Body of pancreas (tissue), 4 donors: Measurements from ENCODE around the gene AIP. TPM values are rescaled to one million over a fixed set of nuclear protein-coding genes. Genes with fewer than 3 reads are reported as not detected.

ENCODE experiments used
- ATAC-seq: fragments of 150-250 bp; one replicate; pipeline ENCODE4 v1.9.1; 2016
- DNase-seq, 4 donors: peaks; one replicate each; pipeline ENCODE4 v3.0.0-alpha.2; 2019
- H3K27ac ChIP-seq, 4 donors: fragments of 200-600 bp; sonication (generic); 1 replicate in 3 of 4; 2 replicates in 1 of 4; pipeline versions ENCODE4 v1.5.1 to v1.6.1; 2016 to 2019; ENCODE audit warnings: mild to moderate bottlenecking in 1 of 4, mixed read lengths in 1 of 4, moderate library complexity in 1 of 4
- H3K27me3 ChIP-seq, 2 donors: fragments of 200-600 bp; sonication (generic); one replicate each; pipeline ENCODE4 v1.6.0; 2016; ENCODE audit warnings: mild to moderate bottlenecking in 1 of 2
- H3K36me3 ChIP-seq, 2 donors: fragments of 200-600 bp; sonication (generic); replicated peaks in 1 of 2; 2 replicates each; pipeline ENCODE4 v1.5.1; 2016; ENCODE audit warnings: low read depth in 2 of 2; ENCODE audit not compliant: insufficient read depth in 1 of 2
- H3K4me1 ChIP-seq: fragments of 200-600 bp; sonication (generic); one replicate; pipeline ENCODE4 v1.6.0; 2016
- H3K4me3 ChIP-seq, 2 donors: fragments of 200-600 bp; sonication (generic); 1 replicate in 1 of 2; 2 replicates in 1 of 2; pipeline ENCODE4 v1.5.1; 2016 to 2019
- H3K9me3 ChIP-seq, 3 donors: fragments of 200-600 bp; sonication (generic); 1 replicate in 2 of 3; 2 replicates in 1 of 3; pipeline ENCODE4 v1.5.1; 2016
- POLR2A ChIP-seq, 3 donors: fragments of 450-650 bp; IDR thresholded peaks; one replicate each; pipeline ENCODE4 v1.6.1; 2016; ENCODE audit warnings: antibody characterized with exemption in 3 of 3, mild to moderate bottlenecking in 2 of 3
- WGBS, 2 donors: methylation state at CpG; one replicate each; pipeline ENCODE4 v1.1.5; 2017; 5-methylcytosine and 5-hydroxymethylcytosine counted together
- intact Hi-C: fragments of 100-400 bp; cut with DNase I; formaldehyde crosslinking; loops from one replicate; pipeline ENCODE4 v1.15.1; 2023
- total RNA-seq, 2 donors: library from RNA; depleted of rRNA; stranded (reverse); fragments of >200 nt; gene quantifications; one replicate each; pipeline ENCODE4 v1.1.0, GENCODE V29; 2016
- TF ChIP-seq, protein P1 (sequence below), 7 experiments: fragments of 450-650 bp in 4 of 7; fragments of 200-600 bp in 3 of 7; sonication (generic) in 3 of 7; IDR thresholded peaks; one replicate each; pipeline ENCODE4 v1.5.1; 2016 to 2019; ENCODE audit warnings: antibody characterized with exemption in 7 of 7

The AIP gene
- total RNA-seq, 2 donors from 2014 or later: 21.4 to 39.7 TPM

DNA sequence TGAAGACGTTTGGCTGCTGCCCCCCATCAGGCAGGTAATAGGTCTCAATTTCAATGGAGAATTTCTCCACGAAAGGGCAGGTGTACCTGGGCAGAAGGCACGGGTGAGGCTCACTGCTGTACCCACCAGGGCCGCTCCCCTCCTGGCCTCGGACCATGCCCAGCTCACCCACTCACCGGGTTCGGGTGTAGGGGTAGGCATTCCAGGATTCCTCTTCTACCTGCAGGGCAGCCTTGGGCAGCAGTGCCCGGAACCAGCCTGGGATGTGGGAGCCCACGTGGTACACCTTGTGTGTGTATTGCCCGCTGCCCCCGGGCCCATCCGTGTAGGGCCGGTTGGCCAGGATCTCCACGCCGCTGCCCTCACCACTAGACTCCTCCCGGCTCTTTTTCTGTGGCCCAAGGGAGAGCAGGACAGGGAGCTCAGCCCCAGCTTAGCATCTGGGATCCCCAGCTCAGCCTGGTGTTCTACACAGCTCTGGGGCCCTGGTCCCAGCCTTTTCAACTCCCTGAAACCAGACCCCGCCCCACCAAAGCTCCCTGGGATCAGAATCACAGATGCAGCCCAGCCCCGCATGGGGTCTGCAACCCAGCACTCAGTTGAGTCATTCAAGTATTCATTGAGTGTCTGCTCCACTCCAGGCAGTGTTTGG lies 19.6 kb downstream of the AIP start:
- 92 to 96% methylated on average over 7 to 18 of the region's 18 CpGs for WGBS, 2 donors
- no peak for DNase-seq
- TF ChIP-seq, protein P1, sequence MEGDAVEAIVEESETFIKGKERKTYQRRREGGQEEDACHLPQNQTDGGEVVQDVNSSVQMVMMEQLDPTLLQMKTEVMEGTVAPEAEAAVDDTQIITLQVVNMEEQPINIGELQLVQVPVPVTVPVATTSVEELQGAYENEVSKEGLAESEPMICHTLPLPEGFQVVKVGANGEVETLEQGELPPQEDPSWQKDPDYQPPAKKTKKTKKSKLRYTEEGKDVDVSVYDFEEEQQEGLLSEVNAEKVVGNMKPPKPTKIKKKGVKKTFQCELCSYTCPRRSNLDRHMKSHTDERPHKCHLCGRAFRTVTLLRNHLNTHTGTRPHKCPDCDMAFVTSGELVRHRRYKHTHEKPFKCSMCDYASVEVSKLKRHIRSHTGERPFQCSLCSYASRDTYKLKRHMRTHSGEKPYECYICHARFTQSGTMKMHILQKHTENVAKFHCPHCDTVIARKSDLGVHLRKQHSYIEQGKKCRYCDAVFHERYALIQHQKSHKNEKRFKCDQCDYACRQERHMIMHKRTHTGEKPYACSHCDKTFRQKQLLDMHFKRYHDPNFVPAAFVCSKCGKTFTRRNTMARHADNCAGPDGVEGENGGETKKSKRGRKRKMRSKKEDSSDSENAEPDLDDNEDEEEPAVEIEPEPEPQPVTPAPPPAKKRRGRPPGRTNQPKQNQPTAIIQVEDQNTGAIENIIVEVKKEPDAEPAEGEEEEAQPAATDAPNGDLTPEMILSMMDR (IDR thresholded peaks at IDR 0.05): no peak
- no peak for TF ChIP-seq POLR2A (IDR thresholded peaks at IDR 0.05)

DNA sequence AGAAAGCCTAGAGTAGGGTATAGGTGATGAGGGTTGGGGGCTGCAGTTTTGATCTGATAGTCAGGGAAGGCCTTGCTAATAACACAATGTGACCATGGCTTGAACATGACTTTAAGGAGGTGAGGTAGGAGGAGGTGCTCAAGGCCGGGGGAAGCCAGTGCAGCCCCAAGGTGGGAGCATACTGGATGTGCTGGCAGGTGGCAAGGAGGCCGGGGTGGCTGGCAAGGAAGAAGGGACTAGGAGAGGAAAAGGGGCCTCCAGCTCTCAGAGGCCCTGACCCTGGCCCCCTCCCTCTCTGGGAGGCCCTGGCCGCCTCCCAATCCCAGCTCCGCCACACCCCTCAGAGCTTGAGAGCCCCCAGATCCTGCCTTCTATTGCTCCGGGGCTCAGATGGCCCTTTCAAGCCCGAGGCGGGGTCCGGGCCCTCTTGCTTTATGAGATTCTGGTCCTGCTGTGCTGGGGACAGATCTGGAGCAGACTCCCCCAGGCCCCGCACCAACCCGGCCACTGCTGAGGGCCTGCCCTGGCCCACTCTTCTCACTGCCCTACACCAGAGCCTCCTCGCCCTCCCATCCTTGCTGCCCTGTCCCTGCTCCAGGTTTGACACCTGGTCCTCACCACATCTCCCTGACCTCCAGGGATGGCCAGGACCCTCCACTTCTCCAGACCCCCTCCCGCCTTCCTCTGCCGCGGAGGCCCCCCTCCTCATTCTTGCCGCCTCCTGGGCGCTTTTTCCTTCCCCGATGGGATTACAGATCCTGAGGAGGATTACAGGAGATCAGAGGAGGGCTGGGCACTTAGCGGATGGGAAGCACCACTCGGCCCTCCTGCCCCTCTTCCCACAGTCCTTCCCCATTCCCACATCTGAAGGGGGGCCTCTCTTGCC lies 20.5 kb downstream of the AIP start:
- DNase-seq (no peak), ATAC-seq (no peak)
- peaks cover 0 to 3% of the 10 kb centered on the region in 2 donors for H3K36me3 ChIP-seq
- intact Hi-C loops: no loop called here
- no peaks in the 10 kb centered on the region for H3K9me3 ChIP-seq
- TF ChIP-seq, protein P1 (IDR thresholded peaks at IDR 0.05): no peak
- no peak for TF ChIP-seq POLR2A (IDR thresholded peaks at IDR 0.05)
- no peak overlapping the region for H3K4me3 ChIP-seq
- WGBS, 2 donors: 83 to 84% methylated on average over 19 of the region's 19 CpGs
- no peaks in the 10 kb centered on the region for H3K27me3 ChIP-seq
- H3K4me1 ChIP-seq: peaks cover 44% of the 10 kb centered on the region
- peak overlapping the region in 1 of 4 donors; percentile 99 for H3K27ac ChIP-seq

More for the DNA sequence above, 19.6 kb downstream of the AIP start:
- H3K27ac ChIP-seq: no peak overlapping the region
- H3K4me3 ChIP-seq: no peak overlapping the region
- peaks cover 42% of the 10 kb centered on the region for H3K4me1 ChIP-seq
- no peaks in the 10 kb centered on the region for H3K27me3 ChIP-seq
- peaks cover 0 to 7% of the 10 kb centered on the region in 2 donors for H3K36me3 ChIP-seq
- intact Hi-C loops: no loop called here
- no peak for ATAC-seq
- H3K9me3 ChIP-seq: no peaks in the 10 kb centered on the region

DNA sequence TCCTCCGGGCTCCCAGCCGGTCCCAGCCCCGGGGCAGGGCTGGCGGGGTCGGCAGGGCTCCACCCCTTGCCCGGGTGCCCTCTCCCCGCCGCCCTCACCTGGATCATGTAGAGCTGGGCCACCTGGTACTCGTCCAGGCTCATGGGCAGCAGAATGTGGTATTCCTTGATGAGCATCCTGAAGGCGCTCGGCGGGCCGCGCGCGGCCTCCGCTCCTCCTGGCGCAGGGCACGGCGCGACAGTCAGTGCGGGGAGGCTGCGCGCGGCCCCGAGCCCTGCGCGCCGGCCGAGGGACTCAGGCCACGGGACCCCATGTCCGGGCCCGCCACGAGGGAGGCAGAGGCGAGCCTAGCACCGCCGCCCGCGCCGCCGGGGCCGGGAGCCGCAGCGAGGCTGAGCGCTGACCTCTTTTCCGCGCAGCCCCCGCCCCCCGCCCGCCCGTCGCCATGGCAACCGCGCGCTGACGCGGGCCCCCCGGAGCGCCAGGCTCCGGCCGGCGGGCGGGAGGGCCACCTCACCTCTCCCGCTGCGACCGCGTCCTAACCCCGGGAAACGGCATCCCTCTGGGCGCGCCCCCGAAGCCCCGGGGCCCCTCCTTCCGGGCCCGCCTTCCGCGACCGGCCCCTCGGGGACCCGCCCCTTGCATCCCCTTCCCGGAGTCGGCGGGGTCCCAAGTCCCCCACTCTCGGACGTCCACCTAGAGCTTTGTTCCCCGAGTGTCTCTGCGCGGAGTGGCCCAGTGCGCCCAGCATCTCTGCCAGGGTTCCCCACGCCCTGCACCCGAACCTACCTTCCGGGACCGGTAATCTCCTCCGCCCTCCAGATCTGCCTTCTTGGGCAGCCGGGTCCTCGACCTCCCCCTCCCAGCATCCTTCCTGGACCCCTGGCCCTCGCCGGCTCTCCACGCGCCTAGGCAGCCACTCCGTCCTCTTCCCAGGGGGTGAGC lies 21.5 kb downstream of the AIP start:
- 0 to 5% methylated on average over 8 to 69 of the region's 101 CpGs for WGBS, 2 donors

DNA sequence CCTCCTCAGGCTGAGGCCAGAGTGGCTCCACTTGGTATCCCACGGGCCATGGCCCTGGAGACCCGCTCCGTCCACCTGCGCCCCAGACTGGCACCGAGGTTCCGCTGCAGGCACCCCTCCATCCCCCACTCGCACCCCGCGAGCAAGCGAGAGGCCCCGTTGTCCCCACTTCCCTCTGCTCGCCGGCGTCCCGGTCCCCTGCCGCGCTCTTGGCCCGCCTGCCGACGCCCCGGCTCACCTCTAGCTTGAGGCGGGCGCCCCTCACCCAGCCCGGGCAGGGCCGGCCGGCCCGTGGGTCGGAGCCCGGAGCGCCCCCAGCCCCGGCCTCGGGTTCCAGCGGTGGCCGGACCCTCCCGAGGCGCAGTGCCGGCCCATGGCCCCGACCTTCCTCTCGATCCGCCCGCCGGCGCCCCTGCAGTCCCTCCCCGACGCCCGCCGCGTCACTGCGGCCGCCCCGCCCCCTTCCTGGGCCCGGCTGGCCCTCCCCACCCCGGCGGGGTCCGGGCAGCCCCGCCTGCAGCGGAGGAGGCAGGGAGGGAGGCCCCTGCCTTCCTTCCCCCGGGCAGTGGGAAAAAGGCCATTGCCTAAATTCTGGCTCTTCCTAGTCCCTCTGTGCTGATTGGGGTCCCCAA lies 22.2 kb downstream of the AIP start, which contains the start of gene PITPNM1:
Gene PITPNM1 (minus strand): TSS at position 414 of the 632 bp plus-strand sequence. CDS start 1,183 bp downstream, outside the sequence.
- Histone ChIP-seq H3K4me3 (peak within 1 kb of the TSS; percentile 28 to 34), H3K36me3 (peaks cover 0 to 3% of the 10 kb centered on the region in 2 donors), H3K9me3 (no peaks in the 10 kb centered on the region), H3K27ac (peak within 1 kb of the TSS; percentile 97 to 99 (median 98)), H3K4me1 (peaks cover 50% of the 10 kb centered on the region), H3K27me3 (no peaks in the 10 kb centered on the region)
- no peak for TF ChIP-seq POLR2A (IDR thresholded peaks at IDR 0.05)
- TF ChIP-seq, protein P1 (IDR thresholded peaks at IDR 0.05): no peak
- 0 to 2% methylated on average over 10 to 56 of the region's 58 CpGs for WGBS, 2 donors
- intact Hi-C loops: no loop called here
- ATAC-seq: peak; percentile 5
- peak; percentile 66 to 71 (median 68) for DNase-seq

More for the DNA sequence above, 21.5 kb downstream of the AIP start:
- no peak for ATAC-seq
- intact Hi-C loops: no loop called here
- Histone ChIP-seq H3K9me3 (no peaks in the 10 kb centered on the region), H3K4me1 (peaks cover 50% of the 10 kb centered on the region), H3K36me3 (peaks cover 0 to 3% of the 10 kb centered on the region in 2 donors), H3K27me3 (no peaks in the 10 kb centered on the region), H3K27ac (peak overlapping the region; percentile 97 to 99 (median 98)), H3K4me3 (peak overlapping the region; percentile 28 to 34)
- peak; percentile 34 to 50 (median 44) for DNase-seq
- TF ChIP-seq, protein P1 (IDR thresholded peaks at IDR 0.05): no peak
- TF ChIP-seq POLR2A (IDR thresholded peaks at IDR 0.05): peak in 1 of 3 donors; percentile 36
